ENCODE data around the gene R3HDM1. TPM values are rescaled to one million over a fixed set of nuclear protein-coding genes. Genes with fewer than 3 reads are reported as not detected.

R3HDM1 gene
- total and polyA plus RNA-seq, 3 donors from 2014 or later = 50.7 to 106 (median 82.1) TPM

- WGBS, 2 donors = 92 to 94% methylated on average over 8 of the region's 8 CpGs
- no peaks in the 10 kb centered on the region for H3K4me1 ChIP-seq
- no peaks in the 10 kb centered on the region for H3K27me3 ChIP-seq
- TF ChIP-seq CTCF (IDR thresholded peaks at IDR 0.05) (no peak), POLR2A (IDR thresholded peaks at IDR 0.05) (no peak)
- no peaks in the 10 kb centered on the region for H3K9me3 ChIP-seq
- no peak overlapping the region for H3K4me3 ChIP-seq
- no peak overlapping the region for H3K27ac ChIP-seq
- intact Hi-C loops (cut with DNase I; ENCODE audit: low total_unique reads) = no loop called here
- H3K36me3 ChIP-seq (ENCODE audit: low read depth, missing control alignments) = peaks cover 3% of the 10 kb centered on the region
- DNase-seq = no peak
Observed at GRCh38 chr2:135768863-135769262, 237.6 kb downstream of the R3HDM1 start.

DNA sequence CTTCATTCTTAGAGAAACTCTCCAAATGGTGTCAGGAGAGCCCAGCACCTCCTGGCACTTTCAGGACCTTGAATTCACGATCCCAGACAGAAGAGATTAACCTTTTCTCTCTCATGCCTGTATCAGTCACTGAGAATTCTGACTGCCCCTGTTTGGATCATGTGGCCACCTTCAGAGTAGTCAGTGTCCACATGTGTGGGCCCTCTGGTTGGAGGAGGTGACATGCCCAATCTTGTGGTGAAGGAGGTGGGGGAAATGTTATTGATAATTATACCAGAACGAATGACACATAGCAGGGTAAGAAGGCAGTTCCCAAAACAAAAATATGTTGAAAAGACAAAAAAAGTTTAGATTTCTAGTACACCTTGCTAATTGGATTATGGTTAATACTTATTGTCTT is 242.0 kb downstream of the R3HDM1 start:
- no peak for DNase-seq
- no peak for TF ChIP-seq POLR2A (IDR thresholded peaks at IDR 0.05)
- 82 to 88% methylated on average over 2 of the region's 2 CpGs for WGBS, 2 donors
- no peak overlapping the region for H3K27ac ChIP-seq
- no peaks in the 10 kb centered on the region for H3K4me1 ChIP-seq
- H3K27me3 ChIP-seq = no peaks in the 10 kb centered on the region
- intact Hi-C loops (cut with DNase I; ENCODE audit: low total_unique reads) = no loop called here
- no peaks in the 10 kb centered on the region for H3K9me3 ChIP-seq
- H3K4me3 ChIP-seq = no peak overlapping the region
- peaks cover 8% of the 10 kb centered on the region for H3K36me3 ChIP-seq (ENCODE audit: low read depth, missing control alignments)

- intact Hi-C loops (cut with DNase I; ENCODE audit: low total_unique reads) = no loop called here
Observed at GRCh38 chr2:135773917-135774316, 242.6 kb downstream of the R3HDM1 start.

More at GRCh38 chr2:135773917-135774316, 242.6 kb downstream of the R3HDM1 start:
- Histone ChIP-seq H3K36me3 (ENCODE audit: low read depth, missing control alignments) (peaks cover 8% of the 10 kb centered on the region), H3K9me3 (no peaks in the 10 kb centered on the region), H3K4me3 (no peak overlapping the region), H3K4me1 (no peaks in the 10 kb centered on the region), H3K27ac (no peak overlapping the region), H3K27me3 (no peaks in the 10 kb centered on the region)
- TF ChIP-seq CTCF (IDR thresholded peaks at IDR 0.05) (no peak), POLR2A (IDR thresholded peaks at IDR 0.05) (no peak)
- no peak for DNase-seq

MicroRNA genes within 50 kb of the gene (microRNA counts, 767-probe panel; counts per million panel counts)
- 152 to 973 counts per million in 2 donors for microRNA hsa-miR-128

Small RNA genes within 50 kb of the gene (microRNA-seq; reads per million reads assigned to microRNA genes)
- gene MIR128-1 (ENCODE audit: borderline number of aligned reads in 2 of 2, borderline replicate concordance in 1 of 2) = 224 to 311 reads per million in 2 donors

Small RNA genes within 50 kb of the gene (small RNA-seq; reads per million reads assigned to genes)
- 4.0 to 4.1 reads per million in 2 donors for gene MIR128-1
- gene RNU6-512P = 0 reads per million in 2 donors

Other genes starting within 250 kb of the R3HDM1 start
- 10 to 100 TPM; 19.3 to 28.8 TPM for gene ZRANB3, start 266 bp upstream of the R3HDM1 start, total RNA-seq
- 8.6 TPM for gene ZRANB3, start 266 bp upstream of the R3HDM1 start, polyA plus RNA-seq (ENCODE audit: insufficient read depth, low read depth, low replicate concordance)
- 10 to 100 TPM; 87.7 to 94.0 TPM for gene UBXN4, start 210.4 kb downstream of the R3HDM1 start, total RNA-seq
- 60.9 TPM for gene UBXN4, start 210.4 kb downstream of the R3HDM1 start, polyA plus RNA-seq (ENCODE audit: insufficient read depth, low read depth, low replicate concordance)